Stimulated activated CD8-positive, alpha-beta memory T cell treated with anti-CD3 and anti-CD28 coated beads, Interleukin-7, amount 100 ng/mL, for 4 hours (primary cell): Measurements from ENCODE around the gene PGC.

Source experiments
- DNase-seq, 2 donors: peaks; one replicate each; pipeline ENCODE4 v3.0.0-alpha.2; 2020; ENCODE audit warnings: low read depth in 2 of 2

The PGC gene

GRCh38 chr6:41697861-41698781, 49.1 kb downstream of the PGC start:
- no peak for DNase-seq

GRCh38 chr6:41696788-41697187, 50.4 kb downstream of the PGC start:
- DNase-seq, result no peak

- no peak for DNase-seq
Measured at GRCh38 chr6:41695825-41696224, 51.4 kb downstream of the PGC start.

GRCh38 chr6:41694815-41695526, 52.2 kb downstream of the PGC start:
- no peak for DNase-seq

GRCh38 chr6:41693281-41694240, 53.6 kb downstream of the PGC start:
- no peak for DNase-seq

GRCh38 chr6:41692730-41693129, 54.5 kb downstream of the PGC start:
- DNase-seq, result no peak

- no peak for DNase-seq
Measured at GRCh38 chr6:41692080-41692675, 55.0 kb downstream of the PGC start.

GRCh38 chr6:41691426-41692079, 55.6 kb downstream of the PGC start:
- DNase-seq, result no peak

GRCh38 chr6:41690541-41691330, 56.5 kb downstream of the PGC start:
- DNase-seq, result no peak

GRCh38 chr6:41689171-41690008, 57.8 kb downstream of the PGC start:
- DNase-seq, result no peak

- DNase-seq, result no peak
Measured at GRCh38 chr6:41688256-41688965, 58.8 kb downstream of the PGC start.

GRCh38 chr6:41687501-41688175, 59.6 kb downstream of the PGC start:
- no peak for DNase-seq
